ENCODE results near the gene MALAT1. TPM values are rescaled to one million over a fixed set of nuclear protein-coding genes. Genes with fewer than 3 reads are reported as not detected.

Gene MALAT1
- total and polyA plus RNA-seq, 2 of the 13 experiments (the other 11 are each of a cell fraction or from before 2014, with no cell fraction given), result 143 to 1,237 TPM

DNA sequence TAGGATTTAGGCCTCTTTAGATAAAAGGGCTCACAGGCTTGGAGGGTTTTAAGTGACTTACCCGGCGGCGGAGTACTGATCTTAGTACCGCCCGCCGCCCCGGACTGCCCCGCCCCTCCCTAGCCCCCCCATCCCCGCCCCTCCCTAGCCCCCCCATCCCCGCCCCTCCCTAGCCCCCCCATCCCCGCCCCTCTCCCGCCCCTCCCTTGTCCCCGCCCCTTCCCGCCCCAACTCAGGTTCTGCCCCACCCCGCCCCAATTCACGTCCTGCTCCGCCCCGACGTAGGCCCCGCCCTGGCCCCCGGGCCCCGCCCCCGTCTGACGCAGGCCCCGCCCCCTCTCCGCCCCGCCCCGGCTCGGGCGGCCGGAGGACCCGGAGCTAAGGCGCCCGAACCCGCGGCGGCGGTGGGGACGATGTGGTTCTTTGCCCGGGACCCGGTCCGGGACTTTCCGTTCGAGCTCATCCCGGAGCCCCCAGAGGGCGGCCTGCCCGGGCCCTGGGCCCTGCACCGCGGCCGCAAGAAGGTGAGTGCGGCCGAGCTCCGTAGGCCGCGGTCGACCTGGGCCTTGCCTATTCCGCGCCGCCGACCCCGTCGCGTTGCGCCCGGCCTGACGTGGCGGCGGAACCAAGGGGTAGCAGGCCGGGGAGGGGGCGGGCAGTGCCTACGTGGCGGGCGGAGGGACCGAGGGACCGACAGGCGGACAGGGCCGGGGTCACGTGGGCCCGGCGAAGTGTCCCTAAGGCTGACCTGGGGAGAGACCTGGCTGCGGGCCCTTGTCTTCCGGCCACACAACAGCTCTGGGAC lies 26.1 kb downstream of the MALAT1 start, which contains the start of gene SCYL1 (continued):
- TF ChIP-seq, protein P1, sequence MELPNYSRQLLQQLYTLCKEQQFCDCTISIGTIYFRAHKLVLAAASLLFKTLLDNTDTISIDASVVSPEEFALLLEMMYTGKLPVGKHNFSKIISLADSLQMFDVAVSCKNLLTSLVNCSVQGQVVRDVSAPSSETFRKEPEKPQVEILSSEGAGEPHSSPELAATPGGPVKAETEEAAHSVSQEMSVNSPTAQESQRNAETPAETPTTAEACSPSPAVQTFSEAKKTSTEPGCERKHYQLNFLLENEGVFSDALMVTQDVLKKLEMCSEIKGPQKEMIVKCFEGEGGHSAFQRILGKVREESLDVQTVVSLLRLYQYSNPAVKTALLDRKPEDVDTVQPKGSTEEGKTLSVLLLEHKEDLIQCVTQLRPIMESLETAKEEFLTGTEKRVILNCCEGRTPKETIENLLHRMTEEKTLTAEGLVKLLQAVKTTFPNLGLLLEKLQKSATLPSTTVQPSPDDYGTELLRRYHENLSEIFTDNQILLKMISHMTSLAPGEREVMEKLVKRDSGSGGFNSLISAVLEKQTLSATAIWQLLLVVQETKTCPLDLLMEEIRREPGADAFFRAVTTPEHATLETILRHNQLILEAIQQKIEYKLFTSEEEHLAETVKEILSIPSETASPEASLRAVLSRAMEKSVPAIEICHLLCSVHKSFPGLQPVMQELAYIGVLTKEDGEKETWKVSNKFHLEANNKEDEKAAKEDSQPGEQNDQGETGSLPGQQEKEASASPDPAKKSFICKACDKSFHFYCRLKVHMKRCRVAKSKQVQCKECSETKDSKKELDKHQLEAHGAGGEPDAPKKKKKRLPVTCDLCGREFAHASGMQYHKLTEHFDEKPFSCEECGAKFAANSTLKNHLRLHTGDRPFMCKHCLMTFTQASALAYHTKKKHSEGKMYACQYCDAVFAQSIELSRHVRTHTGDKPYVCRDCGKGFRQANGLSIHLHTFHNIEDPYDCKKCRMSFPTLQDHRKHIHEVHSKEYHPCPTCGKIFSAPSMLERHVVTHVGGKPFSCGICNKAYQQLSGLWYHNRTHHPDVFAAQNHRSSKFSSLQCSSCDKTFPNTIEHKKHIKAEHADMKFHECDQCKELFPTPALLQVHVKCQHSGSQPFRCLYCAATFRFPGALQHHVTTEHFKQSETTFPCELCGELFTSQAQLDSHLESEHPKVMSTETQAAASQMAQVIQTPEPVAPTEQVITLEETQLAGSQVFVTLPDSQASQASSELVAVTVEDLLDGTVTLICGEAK (IDR thresholded peaks at IDR 0.05), result no peak
- TF ChIP-seq, protein P1 (CRISPR knock-in tag; IDR thresholded peaks at IDR 0.05), result peak; percentile 44; the same call in 1 of the 2 replicates
- TF ChIP-seq TOPORS (CRISPR knock-in tag; IDR thresholded peaks at IDR 0.05) (0 out of 2 replicates have a peak, but pooled peaks have one; percentile 46), SKI (IDR thresholded peaks at IDR 0.05; ENCODE audit: partially characterized antibody) (no peak), ARNTL (CRISPR knock-in tag; IDR thresholded peaks at IDR 0.05) (no peak; the same call in 1 of the 2 replicates), GTF3A (CRISPR knock-in tag; conservative IDR thresholded peaks at IDR 0.05) (0 out of 2 replicates have a peak, but pooled peaks have one; percentile 66), IKZF4 (CRISPR knock-in tag; IDR thresholded peaks at IDR 0.05; ENCODE audit: borderline replicate concordance, low read depth, not compliant biosample characterization) (peak; percentile 36), ZNF546 (CRISPR knock-in tag; conservative IDR thresholded peaks at IDR 0.05) (no peak), TERF1 (CRISPR knock-in tag; IDR thresholded peaks at IDR 0.05) (no peak), KLF13 (CRISPR knock-in tag; IDR thresholded peaks at IDR 0.05) (no peak), NPAS2 (CRISPR knock-in tag; IDR thresholded peaks at IDR 0.05; ENCODE audit: borderline replicate concordance) (no peak), MAZ (IDR thresholded peaks at IDR 0.05; ENCODE audit: borderline replicate concordance, low read depth, low read length) (no peak), MAZ (CRISPR knock-in tag; IDR thresholded peaks at IDR 0.05; ENCODE audit: low read depth) (0 out of 2 replicates have a peak, but pooled peaks have one; percentile 62), BCL6 (CRISPR knock-in tag; IDR thresholded peaks at IDR 0.05) (no peak)
- TF ChIP-seq, protein P2, sequence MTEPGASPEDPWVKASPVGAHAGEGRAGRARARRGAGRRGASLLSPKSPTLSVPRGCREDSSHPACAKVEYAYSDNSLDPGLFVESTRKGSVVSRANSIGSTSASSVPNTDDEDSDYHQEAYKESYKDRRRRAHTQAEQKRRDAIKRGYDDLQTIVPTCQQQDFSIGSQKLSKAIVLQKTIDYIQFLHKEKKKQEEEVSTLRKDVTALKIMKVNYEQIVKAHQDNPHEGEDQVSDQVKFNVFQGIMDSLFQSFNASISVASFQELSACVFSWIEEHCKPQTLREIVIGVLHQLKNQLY (CRISPR knock-in tag; IDR thresholded peaks at IDR 0.05), result no peak
- TF ChIP-seq, protein P3, sequence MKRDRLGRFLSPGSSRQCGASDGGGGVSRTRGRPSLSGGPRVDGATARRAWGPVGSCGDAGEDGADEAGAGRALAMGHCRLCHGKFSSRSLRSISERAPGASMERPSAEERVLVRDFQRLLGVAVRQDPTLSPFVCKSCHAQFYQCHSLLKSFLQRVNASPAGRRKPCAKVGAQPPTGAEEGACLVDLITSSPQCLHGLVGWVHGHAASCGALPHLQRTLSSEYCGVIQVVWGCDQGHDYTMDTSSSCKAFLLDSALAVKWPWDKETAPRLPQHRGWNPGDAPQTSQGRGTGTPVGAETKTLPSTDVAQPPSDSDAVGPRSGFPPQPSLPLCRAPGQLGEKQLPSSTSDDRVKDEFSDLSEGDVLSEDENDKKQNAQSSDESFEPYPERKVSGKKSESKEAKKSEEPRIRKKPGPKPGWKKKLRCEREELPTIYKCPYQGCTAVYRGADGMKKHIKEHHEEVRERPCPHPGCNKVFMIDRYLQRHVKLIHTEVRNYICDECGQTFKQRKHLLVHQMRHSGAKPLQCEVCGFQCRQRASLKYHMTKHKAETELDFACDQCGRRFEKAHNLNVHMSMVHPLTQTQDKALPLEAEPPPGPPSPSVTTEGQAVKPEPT (CRISPR knock-in tag; IDR thresholded peaks at IDR 0.05; ENCODE audit: low read depth), result no peak

All from HepG2 (cell line).